SK-N-MC (cell line): ENCODE measurements around the gene CCDC9.

Experiments used
- EZH2 ChIP-seq: fragments of 200-600 bp; sonication (generic); IDR thresholded peaks from one replicate; pipeline ENCODE4 v1.6.1; 2017; ENCODE audit warnings: antibody characterized with exemption
- POLR2AphosphoS5 ChIP-seq: IDR thresholded peaks from 2 replicates; pipeline ENCODE4 v1.6.1; 2012; ENCODE audit warnings: mild to moderate bottlenecking, low read depth, low read length, borderline replicate concordance

- TF ChIP-seq POLR2AphosphoS5 (no peak), EZH2 (no peak)
These were observed 27.2 kb upstream of the CCDC9 start for GRCh38 chr19:47228937-47229675.
